SK-N-MC (cell line): ENCODE measurements around the gene KRT36.

Experiments used
- DNase-seq: peaks from one replicate; pipeline ENCODE4 v3.0.0-alpha.2; 2011; ENCODE audit warnings: low read depth, low spot score
- H3K27ac ChIP-seq: fragments of 200-600 bp; sonication (generic); 2 replicates; pipeline ENCODE4 v1.5.1; 2016; ENCODE audit warnings: mixed run types
- H3K36me3 ChIP-seq: fragments of 200-600 bp; sonication (generic); 2 replicates; pipeline ENCODE4 v1.6.1; 2017; ENCODE audit warnings: antibody characterized with exemption, low read length, mixed read lengths; ENCODE audit not compliant: insufficient read depth
- H3K4me3 ChIP-seq: fragments of 200-600 bp; sonication (generic); 2 replicates; pipeline ENCODE4 v1.5.1; 2016
- H3K9ac ChIP-seq: fragments of 200-600 bp; sonication (generic); 2 replicates; pipeline ENCODE4 v1.8.0; 2017; ENCODE audit warnings: mixed run types, mixed read lengths; ENCODE audit not compliant: insufficient read length
- H3K9me3 ChIP-seq: fragments of 200-600 bp; sonication (generic); 2 replicates; pipeline ENCODE4 v1.6.1; 2017; ENCODE audit warnings: low read depth, mild to moderate bottlenecking, antibody characterized with exemption, low read length, moderate library complexity, mixed read lengths
- EZH2 ChIP-seq: fragments of 200-600 bp; sonication (generic); IDR thresholded peaks from one replicate; pipeline ENCODE4 v1.6.1; 2017; ENCODE audit warnings: antibody characterized with exemption
- FOXP2 ChIP-seq: optimal IDR thresholded peaks from 2 replicates; pipeline ENCODE3; 2011; ENCODE audit warnings: mild to moderate bottlenecking, moderate library complexity; ENCODE audit not compliant: insufficient read depth; ENCODE audit errors: extremely low read length, control extremely low read depth
- POLR2AphosphoS5 ChIP-seq: IDR thresholded peaks from 2 replicates; pipeline ENCODE4 v1.6.1; 2012; ENCODE audit warnings: mild to moderate bottlenecking, low read depth, low read length, borderline replicate concordance

Gene KRT36

DNA sequence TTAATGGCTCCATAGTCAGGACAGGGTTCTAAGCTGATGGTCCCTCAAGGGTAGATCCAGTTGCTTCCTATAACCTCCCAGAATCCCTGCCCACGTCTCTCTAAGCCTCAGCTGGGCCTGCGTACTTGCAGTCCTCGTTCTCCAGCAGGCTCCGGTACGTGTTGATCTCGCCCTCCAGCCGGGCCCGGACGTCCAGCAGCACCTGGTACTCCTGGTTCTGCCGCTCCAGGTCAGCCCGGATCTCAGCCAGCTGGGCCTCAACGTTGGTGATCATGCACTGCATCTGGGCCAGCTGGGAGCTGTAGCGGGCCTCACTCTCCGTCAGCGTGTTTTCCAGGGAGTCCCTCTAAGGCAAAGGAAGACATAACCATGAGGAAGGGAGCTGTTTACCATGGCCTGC is 27.0 kb downstream of the KRT36 start:
- H3K4me3 ChIP-seq, result no peak overlapping the region
- H3K27ac ChIP-seq, result no peak overlapping the region
- TF ChIP-seq POLR2AphosphoS5 (no peak), EZH2 (no peak), FOXP2 (no peak)
- H3K9me3 ChIP-seq, result no peaks in the 10 kb centered on the region
- H3K36me3 ChIP-seq, result no peaks in the 10 kb centered on the region
- no peak for DNase-seq
- no peak overlapping the region for H3K9ac ChIP-seq

DNA sequence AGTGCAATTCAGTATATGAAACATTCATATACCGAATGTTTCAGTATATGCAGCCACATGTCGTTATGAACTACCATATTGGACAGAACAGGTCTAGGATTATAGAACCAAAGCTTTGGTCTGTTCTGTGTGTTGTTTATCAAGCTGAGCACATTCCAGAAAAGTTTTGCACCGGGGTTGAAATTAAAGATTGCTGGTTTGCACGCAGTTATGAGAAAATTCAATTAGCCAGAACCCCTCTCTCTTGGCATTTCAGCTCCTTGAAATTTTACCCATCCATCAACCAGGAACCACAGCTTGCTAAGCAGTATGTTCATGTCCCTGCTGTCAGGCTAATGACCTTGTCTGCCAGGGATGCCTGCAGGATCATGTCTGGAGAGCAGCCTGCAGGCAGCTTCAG is 32.0 kb downstream of the KRT36 start:
- TF ChIP-seq FOXP2 (no peak), EZH2 (no peak), POLR2AphosphoS5 (no peak)
- Histone ChIP-seq H3K9me3 (no peaks in the 10 kb centered on the region), H3K27ac (no peak overlapping the region), H3K9ac (no peak overlapping the region), H3K36me3 (no peaks in the 10 kb centered on the region), H3K4me3 (no peak overlapping the region)
- no peak for DNase-seq

DNA sequence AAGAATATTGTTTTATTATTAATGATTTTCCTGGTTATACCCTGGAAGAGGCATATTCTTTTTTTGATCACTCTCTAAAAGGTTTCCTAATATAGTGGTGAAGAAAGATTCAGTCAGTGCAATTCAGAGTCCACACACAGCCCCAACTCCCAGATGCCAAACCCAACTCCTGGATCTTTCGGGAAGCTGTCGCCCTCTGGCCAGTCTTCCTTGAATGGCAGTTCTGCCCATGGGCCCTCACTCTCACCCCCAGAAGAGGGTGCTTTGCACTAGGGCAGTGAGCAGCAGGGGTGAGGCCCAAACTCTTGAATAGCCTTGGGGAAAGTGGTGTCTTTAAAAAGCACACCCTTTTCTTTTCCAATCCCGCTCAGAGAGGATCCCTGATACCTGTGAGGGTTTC is 33.5 kb downstream of the KRT36 start:
- TF ChIP-seq FOXP2 (no peak), EZH2 (no peak), POLR2AphosphoS5 (no peak)
- no peak overlapping the region for H3K9ac ChIP-seq
- H3K27ac ChIP-seq, result no peak overlapping the region
- no peaks in the 10 kb centered on the region for H3K36me3 ChIP-seq
- H3K9me3 ChIP-seq, result no peaks in the 10 kb centered on the region
- H3K4me3 ChIP-seq, result no peak overlapping the region
- no peak for DNase-seq

DNA sequence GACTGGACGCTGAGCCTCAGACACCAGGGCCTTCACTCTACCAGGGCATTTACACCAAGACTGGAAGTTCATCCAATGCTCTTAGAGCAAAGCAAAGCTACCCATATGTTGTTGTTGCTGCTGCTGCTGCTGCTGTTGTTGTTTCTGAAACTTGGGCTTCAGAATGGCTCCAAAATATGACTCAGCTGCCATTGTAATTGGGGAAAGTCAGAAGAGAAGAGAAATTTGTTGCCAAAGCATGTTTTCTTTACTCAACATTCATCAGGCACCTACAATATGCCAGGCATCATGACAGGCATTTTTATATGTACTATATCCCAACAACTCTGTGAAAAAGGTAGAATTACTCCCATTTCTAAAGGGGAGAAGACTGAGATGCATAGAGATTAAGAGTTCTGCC is 34.5 kb downstream of the KRT36 start:
- H3K36me3 ChIP-seq, result no peaks in the 10 kb centered on the region
- H3K9ac ChIP-seq, result no peak overlapping the region
- no peaks in the 10 kb centered on the region for H3K9me3 ChIP-seq
- no peak for DNase-seq
- no peak overlapping the region for H3K27ac ChIP-seq
- H3K4me3 ChIP-seq, result no peak overlapping the region
- no peak for TF ChIP-seq POLR2AphosphoS5
- TF ChIP-seq EZH2, result no peak
- no peak for TF ChIP-seq FOXP2

DNA sequence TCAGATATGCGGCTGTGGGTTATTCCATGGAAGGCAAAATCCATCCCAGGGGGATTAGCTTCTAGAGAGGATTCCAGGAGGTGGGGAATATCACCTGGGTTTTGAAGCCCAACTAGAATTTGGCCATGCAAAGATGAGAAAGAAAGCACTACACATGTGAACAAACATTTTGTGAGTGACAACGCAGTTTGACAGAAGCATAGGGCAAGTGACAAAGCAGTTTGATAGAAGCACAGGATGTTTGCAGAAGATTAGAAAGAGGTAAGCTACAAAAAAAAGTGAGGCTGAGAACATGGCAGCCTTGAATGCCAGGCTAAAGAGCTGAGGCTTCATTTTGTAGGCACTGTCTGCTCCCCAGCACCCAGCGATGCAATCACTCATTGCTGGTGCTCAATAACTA is 36.6 kb downstream of the KRT36 start:
- DNase-seq, result no peak

DNA sequence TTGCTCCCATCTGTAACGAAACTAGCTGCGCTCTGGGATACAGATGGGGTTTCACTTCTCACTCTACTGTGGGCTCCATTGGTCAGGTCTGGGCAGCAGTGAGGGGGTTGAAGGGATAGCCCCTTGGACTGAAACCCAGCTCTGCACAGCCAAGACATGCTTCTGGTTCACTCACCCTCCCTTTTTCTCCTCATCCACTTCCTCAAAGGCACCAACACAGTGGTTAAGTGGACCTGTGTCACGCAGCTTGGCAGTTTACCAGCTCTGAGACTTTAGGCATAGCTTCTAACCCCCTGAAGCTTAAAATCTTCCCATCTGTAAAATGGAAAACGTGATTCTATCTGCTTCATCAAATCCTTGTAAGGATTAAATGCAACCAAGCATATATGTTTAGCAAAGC is 37.4 kb downstream of the KRT36 start:
- DNase-seq, result no peak
- H3K9ac ChIP-seq, result no peak overlapping the region
- H3K4me3 ChIP-seq, result no peak overlapping the region
- TF ChIP-seq POLR2AphosphoS5 (no peak), EZH2 (no peak)
- no peak overlapping the region for H3K27ac ChIP-seq
- no peaks in the 10 kb centered on the region for H3K9me3 ChIP-seq
- H3K36me3 ChIP-seq, result no peaks in the 10 kb centered on the region

More for the DNA sequence above, 36.6 kb downstream of the KRT36 start:
- Histone ChIP-seq H3K27ac (no peak overlapping the region), H3K9ac (no peak overlapping the region), H3K4me3 (no peak overlapping the region), H3K36me3 (no peaks in the 10 kb centered on the region), H3K9me3 (no peaks in the 10 kb centered on the region)
- no peak for TF ChIP-seq POLR2AphosphoS5
- TF ChIP-seq FOXP2, result no peak
- TF ChIP-seq EZH2, result no peak

DNA sequence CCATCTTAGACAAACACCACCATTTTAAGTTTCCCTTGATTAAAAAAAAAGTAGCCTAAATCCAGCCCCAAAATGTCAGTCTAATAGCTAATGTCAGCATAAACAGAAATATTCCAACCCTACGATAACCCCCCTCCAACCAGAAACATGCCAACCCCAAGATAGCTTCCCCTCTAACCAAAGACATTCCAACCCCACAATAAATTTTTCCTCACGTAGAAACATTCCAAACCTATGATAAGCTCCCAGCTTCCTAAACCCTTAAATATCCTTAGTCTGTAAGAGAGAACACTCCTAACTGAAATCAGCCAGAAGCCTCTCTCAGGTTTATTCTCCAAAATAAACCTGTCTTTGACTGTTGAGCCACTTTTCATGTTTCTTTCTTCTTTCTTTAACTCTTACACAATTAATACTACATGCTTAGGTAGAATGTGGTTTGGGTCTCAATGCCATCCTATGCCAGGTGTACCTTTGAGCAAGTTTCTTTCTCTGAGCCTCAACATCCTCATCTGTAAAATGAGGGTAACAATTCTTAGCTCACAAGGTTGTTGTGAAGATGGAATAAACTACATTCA is 38.5 kb downstream of the KRT36 start:
- DNase-seq, result no peak
- no peak for TF ChIP-seq EZH2
- no peak for TF ChIP-seq FOXP2
- no peak for TF ChIP-seq POLR2AphosphoS5

DNA sequence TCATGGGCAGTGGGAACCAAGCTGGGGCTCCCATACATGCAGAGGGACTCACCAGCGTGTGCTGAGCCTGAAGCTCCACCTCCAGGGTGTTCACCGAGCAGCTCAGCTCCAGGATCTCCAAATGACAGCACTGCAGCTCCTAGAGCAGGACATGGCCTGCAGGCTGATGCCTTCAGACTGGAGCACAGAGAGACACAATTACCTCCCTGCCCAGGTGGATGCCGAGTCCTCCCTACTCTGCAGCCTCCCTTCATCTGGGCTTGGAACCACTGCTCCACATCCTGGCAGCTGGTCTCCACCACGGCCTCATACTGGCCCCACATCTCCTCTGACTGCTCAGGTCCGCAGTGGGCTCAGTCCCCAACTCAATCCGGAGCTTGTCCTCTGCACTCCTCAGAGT is 40.7 kb downstream of the KRT36 start:
- H3K9me3 ChIP-seq, result no peaks in the 10 kb centered on the region
- H3K27ac ChIP-seq, result no peak overlapping the region
- H3K4me3 ChIP-seq, result no peak overlapping the region
- no peaks in the 10 kb centered on the region for H3K36me3 ChIP-seq
- no peak overlapping the region for H3K9ac ChIP-seq
- TF ChIP-seq FOXP2 (no peak), POLR2AphosphoS5 (no peak), EZH2 (no peak)
- DNase-seq, result no peak

More for the DNA sequence above, 38.5 kb downstream of the KRT36 start:
- Histone ChIP-seq H3K9me3 (no peaks in the 10 kb centered on the region), H3K4me3 (no peak overlapping the region), H3K9ac (no peak overlapping the region), H3K36me3 (no peaks in the 10 kb centered on the region), H3K27ac (no peak overlapping the region)

DNA sequence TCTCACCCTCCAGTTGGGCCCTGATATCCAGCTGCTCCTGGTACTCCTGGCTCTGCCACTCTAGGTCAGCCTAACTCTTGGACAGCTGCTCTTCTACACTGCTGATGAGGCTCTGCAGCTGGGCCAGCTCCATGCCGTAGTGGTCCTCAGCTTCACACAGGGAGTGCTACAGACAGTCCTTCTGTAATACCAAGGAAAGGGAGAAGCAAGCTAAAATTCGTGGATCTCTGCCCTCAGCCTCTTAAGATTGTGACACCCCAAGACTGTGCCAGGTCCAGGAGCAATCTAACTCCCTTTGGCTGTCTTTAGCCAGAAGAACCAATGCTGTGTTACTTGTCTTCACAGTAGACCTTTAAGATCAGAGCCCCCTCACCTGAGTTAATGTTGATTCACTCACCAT is 41.2 kb downstream of the KRT36 start:
- Histone ChIP-seq H3K4me3 (no peak overlapping the region), H3K9ac (no peak overlapping the region), H3K36me3 (no peaks in the 10 kb centered on the region), H3K27ac (no peak overlapping the region), H3K9me3 (no peaks in the 10 kb centered on the region)
- no peak for DNase-seq
- TF ChIP-seq POLR2AphosphoS5 (no peak), FOXP2 (no peak), EZH2 (no peak)

DNA sequence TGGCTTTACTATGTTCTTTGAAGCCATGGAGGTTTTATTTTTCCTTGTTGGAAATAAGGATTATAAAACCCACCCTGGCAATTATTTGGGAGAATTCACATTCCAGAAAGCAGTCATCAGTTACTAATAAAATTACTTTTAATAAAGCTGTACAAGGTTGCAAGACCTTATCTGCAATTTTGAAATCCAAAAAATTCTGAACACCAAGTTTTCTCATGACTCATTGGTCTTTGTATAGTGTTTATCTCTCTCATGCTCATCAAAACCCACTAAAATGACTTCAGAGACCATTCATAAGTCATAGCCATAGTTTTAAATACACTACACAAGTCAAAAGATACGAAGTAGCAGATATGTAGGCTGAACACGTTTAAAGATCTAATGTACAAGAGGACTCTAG is 42.9 kb downstream of the KRT36 start:
- no peak overlapping the region for H3K4me3 ChIP-seq
- no peaks in the 10 kb centered on the region for H3K9me3 ChIP-seq
- H3K36me3 ChIP-seq, result no peaks in the 10 kb centered on the region
- no peak for TF ChIP-seq EZH2
- H3K27ac ChIP-seq, result no peak overlapping the region
- no peak overlapping the region for H3K9ac ChIP-seq
- DNase-seq, result no peak
